AG20443 (cell line): ENCODE results near the gene DPH7.
A peak's percentile ranks its signal among the peaks of the same experiment; 100 is the strongest.
"Not testable (repeated sequence)": the region's sequence is repeated elsewhere in the genome, so short reads cannot be mapped to it uniquely, and the experiment has no call there.

ENCODE experiments used
- DNase-seq: peaks from one replicate; pipeline ENCODE4 v3.0.0; 2012; ENCODE audit warnings: low spot score, mixed read lengths

The DPH7 gene

DNA sequence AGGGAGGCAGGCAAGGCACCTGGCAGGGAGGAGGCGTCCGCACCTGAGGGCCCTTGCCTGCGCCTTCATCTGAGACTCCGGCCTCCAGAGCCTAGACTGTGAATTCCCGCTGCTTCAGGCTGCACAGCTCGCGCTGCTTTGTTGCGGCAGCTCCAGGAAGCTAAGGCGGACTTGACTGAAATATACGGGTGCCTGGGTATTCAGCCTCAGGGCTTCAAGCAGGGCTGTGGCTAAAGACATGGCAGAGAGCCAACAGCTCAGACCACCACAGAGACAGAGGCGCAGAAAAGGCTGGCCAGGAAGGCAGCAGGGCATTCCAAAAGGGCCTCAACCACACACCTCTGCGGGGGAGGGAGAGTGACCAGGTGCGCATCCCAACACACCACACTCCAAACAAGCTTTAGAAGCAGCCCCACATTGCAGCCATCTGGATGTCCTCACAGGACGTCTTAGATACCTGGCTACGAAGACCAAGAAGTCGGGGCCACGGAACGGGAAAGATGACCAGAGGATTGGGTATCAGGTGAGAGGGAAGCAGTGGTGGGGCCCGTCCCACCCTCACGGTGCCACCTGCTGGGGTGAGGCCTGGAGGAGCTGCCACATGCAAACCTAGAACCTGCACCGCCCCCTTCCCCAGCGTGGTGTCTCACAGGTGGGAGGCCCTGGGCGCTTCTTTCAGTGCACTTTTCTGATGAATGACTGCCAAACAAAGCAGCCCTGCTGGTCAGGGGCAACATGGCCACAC, 1.7 kb upstream of the DPH7 start:
- no peak for DNase-seq

DNA sequence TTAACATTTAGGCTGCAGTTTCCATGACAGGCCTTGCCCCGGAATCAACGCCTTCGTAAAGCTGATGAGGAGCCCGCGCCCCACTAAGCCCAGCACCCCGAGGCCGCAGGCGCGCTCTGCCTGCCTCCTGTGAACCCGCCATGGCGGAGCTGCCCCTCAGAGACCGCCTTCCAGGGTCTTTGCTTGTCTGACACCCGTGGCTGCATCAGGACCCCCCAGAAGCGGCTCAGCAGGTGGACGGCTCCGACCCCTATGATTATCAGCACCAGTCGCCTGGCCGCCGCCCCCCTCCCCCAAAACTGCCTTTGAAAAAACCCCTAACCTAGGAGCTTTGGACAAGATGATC, 507 bp upstream of the DPH7 start:
- DNase-seq: no peak

DNA sequence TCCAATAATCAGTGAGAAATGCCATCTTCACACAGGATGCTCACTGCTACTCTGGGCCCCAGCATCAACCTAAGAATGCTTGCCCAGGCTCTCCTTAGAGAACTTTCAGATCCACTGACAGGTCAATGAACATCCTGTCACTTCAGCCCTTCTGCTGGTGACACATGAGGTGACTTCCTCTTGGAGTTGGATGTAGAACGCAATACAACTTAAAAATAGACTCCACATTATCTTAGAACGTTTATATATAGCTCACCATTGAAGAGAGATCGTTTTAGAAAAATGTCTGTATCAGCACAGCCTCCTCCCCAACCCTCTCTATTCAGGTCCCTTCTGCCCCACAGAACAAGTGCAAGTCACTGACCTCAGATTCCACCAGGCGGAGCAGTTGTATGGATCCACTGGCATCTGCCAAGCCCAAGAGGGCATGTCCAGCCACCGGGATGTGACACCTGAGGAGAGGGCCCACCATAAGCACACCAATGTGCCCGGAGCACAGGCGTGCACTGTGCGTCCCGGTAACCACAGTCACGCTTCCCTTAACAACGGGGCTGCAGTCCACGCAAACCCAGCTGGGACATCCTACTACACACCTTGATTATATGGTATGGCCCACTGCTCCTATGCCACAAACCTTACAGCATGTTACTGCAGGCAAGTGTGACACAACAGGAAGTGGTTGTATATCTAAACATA, 2.9 kb downstream of the DPH7 start:
- no peak for DNase-seq

GRCh38 chr9:137575364-137575715, 3.4 kb downstream of the DPH7 start:
- no peak for DNase-seq

GRCh38 chr9:137574192-137574591, 4.5 kb downstream of the DPH7 start:
- DNase-seq: no peak

GRCh38 chr9:137570566-137570965, 8.2 kb downstream of the DPH7 start:
- DNase-seq: no peak

DNA sequence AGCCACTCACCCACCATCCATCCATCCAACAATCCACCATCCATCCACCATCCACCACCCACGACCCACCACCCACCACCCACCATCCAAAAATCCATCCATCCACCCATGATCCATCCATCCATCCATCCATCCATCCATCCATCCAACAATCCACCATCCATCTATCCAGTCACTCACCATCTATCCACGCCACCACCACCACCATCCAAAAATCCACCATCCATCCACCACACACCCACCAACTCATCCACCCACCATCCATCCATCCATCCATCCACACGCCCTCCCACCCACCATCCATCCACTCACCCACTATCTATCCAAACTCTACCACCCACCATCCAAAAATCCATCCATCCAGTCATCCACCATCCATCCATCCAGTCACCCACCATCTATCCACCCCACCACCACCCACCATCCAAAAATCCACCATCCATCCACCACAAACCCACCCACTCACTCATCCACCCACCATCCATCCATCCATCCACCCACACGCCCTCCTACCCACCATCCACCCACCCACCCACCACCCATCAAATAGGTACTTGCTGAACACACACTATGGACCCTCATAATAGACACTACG, 9.0 kb downstream of the DPH7 start:
- DNase-seq: no peak

GRCh38 chr9:137568445-137568844, 10.3 kb downstream of the DPH7 start:
- DNase-seq: not testable (repeated sequence)

GRCh38 chr9:137564817-137565411, 13.8 kb downstream of the DPH7 start:
- DNase-seq: no peak

- no peak for DNase-seq
These were observed 14.6 kb downstream of the DPH7 start for GRCh38 chr9:137564134-137564533.

- no peak for DNase-seq
These were observed 20.6 kb downstream of the DPH7 start for GRCh38 chr9:137558127-137558526.

DNA sequence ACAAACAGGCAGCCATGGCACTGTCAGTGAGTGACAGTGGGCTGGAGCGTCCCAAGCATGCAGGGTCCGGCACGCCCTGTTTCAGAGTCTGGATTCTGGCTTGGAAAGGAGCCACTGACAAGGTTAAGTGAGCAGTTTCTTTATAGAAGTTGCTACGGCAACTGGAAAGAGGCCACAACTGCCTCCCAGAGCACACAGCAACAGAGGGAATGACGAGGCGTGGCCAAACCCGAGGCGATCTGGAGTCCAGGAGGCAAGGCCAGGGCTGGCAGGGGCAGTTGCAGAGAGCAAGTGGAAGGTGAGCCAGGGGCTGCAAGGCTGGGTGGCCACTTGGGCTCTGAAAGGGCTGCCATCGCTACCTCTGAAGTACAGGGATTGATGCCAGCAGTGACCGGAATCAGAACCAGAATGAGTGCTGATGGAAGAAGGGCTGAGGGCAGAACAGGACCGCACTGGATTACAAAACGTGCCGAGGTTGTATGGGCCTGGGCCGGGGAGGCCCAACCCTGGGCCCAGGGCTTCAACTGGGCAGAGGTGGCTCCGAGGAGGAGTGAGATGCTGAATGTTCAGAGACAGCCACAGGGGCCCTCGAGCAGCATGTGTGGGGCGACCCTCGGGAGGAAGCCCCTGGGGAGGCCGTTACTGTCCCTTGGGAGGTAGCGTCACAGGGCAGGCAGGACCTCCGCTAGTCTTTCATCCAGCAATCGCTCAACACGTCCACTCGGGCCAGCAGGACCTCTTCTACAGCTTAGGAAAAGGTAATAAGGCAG, 22.5 kb downstream of the DPH7 start:
- no peak for DNase-seq

- no peak for DNase-seq
These were observed 23.5 kb downstream of the DPH7 start for GRCh38 chr9:137555179-137555578.

DNA sequence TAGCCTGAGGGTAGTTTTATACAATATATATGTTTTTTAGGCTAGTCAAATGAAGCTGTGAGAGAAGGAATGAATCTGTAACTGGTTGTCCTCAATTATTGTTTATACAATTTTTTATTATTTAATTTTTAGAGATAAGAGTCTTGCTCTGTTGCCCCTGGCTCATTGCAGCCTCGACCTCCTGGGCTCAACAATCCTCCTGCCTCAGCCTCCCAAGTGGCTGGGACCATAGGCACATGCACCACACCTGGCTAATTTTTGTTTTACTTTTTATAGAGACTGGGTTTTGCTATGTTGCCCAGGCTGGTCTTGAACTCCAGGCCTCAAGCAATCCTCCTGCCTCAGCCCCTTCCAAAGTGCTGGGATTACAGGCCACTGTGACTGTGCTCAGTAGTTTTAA, 24.4 kb downstream of the DPH7 start:
- DNase-seq: no peak

DNA sequence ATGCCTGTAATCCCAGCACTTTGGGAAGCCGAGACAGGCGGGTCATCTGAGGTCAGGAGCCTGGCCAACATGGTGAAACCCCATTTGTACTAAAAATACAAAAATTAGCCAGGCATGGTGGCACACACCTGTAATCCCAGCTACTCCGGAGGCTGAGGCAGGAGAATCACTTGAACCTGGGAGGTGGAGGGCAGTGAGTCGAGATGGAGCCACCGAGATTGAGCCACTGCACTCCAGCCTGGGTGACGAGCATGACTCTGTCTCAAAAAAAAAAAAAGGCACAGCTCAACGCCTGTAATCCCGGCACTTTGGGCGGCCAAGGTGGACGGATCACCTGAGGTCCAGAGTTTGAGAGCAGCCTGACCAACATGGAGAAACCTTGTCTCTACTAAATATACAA, 25.1 kb downstream of the DPH7 start:
- not testable (repeated sequence) for DNase-seq

GRCh38 chr9:137552022-137552768, 26.5 kb downstream of the DPH7 start:
- no peak for DNase-seq

- peak; percentile 97 for DNase-seq
These were observed 27.3 kb downstream of the DPH7 start, which contains the start of gene MRPL41 for GRCh38 chr9:137551264-137552021. Gene MRPL41 (plus strand): TSS chr9:137551879. CDS start chr9:137552082, 203 bp downstream.

GRCh38 chr9:137550958-137551263, 27.8 kb downstream of the DPH7 start:
- DNase-seq: not testable (repeated sequence)

DNA sequence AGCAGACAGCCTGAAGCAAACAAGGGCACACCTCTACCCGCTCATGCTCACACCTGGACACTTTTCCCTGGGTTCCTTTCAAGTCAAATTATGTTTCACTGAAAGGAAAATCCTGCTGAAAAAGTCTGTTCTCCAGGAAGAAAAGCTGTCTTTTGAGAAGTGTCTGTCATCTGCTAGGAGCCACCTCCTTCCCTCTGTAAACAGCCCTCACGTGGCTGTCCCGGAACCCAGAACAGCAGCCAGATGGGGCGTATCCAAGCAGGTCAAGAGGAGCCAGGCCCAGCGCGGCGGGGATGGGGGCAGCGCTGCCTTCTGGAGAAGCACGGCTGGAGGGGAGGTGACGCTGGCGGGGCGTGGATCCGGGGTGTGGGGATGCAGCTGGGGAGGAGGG, 28.5 kb downstream of the DPH7 start, which contains the start of gene PNPLA7:
Gene PNPLA7 (minus strand): TSS at position 172 of the 391 bp plus-strand sequence. CDS start 205 bp downstream, outside the sequence.
- DNase-seq: peak; percentile 85

- no peak for DNase-seq
These were observed 30.8 kb downstream of the DPH7 start for GRCh38 chr9:137547687-137548543.
